HEK293T (cell line): ENCODE measurements around the gene R3HDM2.

Experiments used
- CTCF ChIA-PET: fragments of 350-600 bp; formaldehyde crosslinking; extraction: SDS; loops from one replicate; lab custom pipeline; 2021; ENCODE audit warnings: antibody characterized with exemption, inconsistent platforms; lab: Yijun Ruan, JAX
- POLR2A ChIA-PET: fragments of 350-600 bp; formaldehyde crosslinking; extraction: SDS; loops from one replicate; lab custom pipeline; 2020; ENCODE audit warnings: antibody characterized with exemption, inconsistent platforms; lab: Yijun Ruan, JAX
- DNase-seq: peaks from one replicate; pipeline ENCODE4 v3.0.0; 2012; ENCODE audit warnings: mixed read lengths; ENCODE audit errors: extremely low spot score
- ARNT ChIP-seq: fragments of 450-650 bp; IDR thresholded peaks from 2 replicates; pipeline ENCODE4 v1.6.1; 2017; ENCODE audit warnings: mild to moderate bottlenecking
- BHLHE40 ChIP-seq: fragments of 450-650 bp; IDR thresholded peaks from 2 replicates; pipeline ENCODE4 v1.6.1; 2016; ENCODE audit warnings: mild to moderate bottlenecking, moderate library complexity, borderline replicate concordance
- CTBP1 ChIP-seq: fragments of 450-650 bp; IDR thresholded peaks from 2 replicates; pipeline ENCODE4 v1.6.1; 2016; ENCODE audit warnings: borderline replicate concordance
- ELF4 ChIP-seq: fragments of 450-650 bp; IDR thresholded peaks from 2 replicates; pipeline ENCODE4 v1.6.1; 2017; ENCODE audit warnings: antibody characterized with exemption
- FOXA1 ChIP-seq: fragments of 450-650 bp; IDR thresholded peaks from 2 replicates; pipeline ENCODE4 v1.6.1; 2016; ENCODE audit warnings: mild to moderate bottlenecking
- FOXK2 ChIP-seq: fragments of 450-650 bp; IDR thresholded peaks from 2 replicates; pipeline ENCODE4 v1.6.1; 2016; ENCODE audit warnings: mild to moderate bottlenecking
- FOXM1 ChIP-seq: fragments of 450-650 bp; IDR thresholded peaks from 2 replicates; pipeline ENCODE4 v1.6.1; 2017; ENCODE audit warnings: mild to moderate bottlenecking, borderline replicate concordance
- HDGF ChIP-seq: fragments of 450-650 bp; IDR thresholded peaks from 2 replicates; pipeline ENCODE4 v1.6.1; 2017; ENCODE audit warnings: antibody characterized with exemption, borderline replicate concordance
- L3MBTL2 ChIP-seq: fragments of 450-650 bp; conservative IDR thresholded peaks from 2 replicates; pipeline ENCODE4 v1.6.1; 2016; ENCODE audit warnings: mild to moderate bottlenecking
- LEF1 ChIP-seq: fragments of 450-650 bp; IDR thresholded peaks from 2 replicates; pipeline ENCODE4 v1.6.1; 2017; ENCODE audit warnings: mild to moderate bottlenecking, borderline replicate concordance
- NFRKB ChIP-seq: fragments of 450-650 bp; IDR thresholded peaks from 2 replicates; pipeline ENCODE4 v1.6.1; 2016; ENCODE audit warnings: mild to moderate bottlenecking, moderate library complexity
- PKNOX1 ChIP-seq: fragments of 450-650 bp; IDR thresholded peaks from 2 replicates; pipeline ENCODE4 v1.6.1; 2016
- SP1 ChIP-seq: fragments of 450-650 bp; IDR thresholded peaks from 2 replicates; pipeline ENCODE4 v1.6.1; 2017
- SUZ12 ChIP-seq: fragments of 450-650 bp; IDR thresholded peaks from 2 replicates; pipeline ENCODE4 v1.6.1; 2016; ENCODE audit warnings: mild to moderate bottlenecking
- TARDBP ChIP-seq: fragments of 450-650 bp; IDR thresholded peaks from 2 replicates; pipeline ENCODE4 v1.6.1; 2016
- ZNF384 ChIP-seq: fragments of 450-650 bp; IDR thresholded peaks from 2 replicates; pipeline ENCODE4 v1.6.1; 2016

R3HDM2 gene

GRCh38 chr12:57212701-57213057 lies 218.2 kb downstream of the R3HDM2 start:
- TF ChIP-seq NFRKB (no peak), ELF4 (no peak), ARNT (no peak), BHLHE40 (no peak), FOXM1 (no peak), FOXK2 (no peak), FOXA1 (no peak), ZNF384 (no peak), SP1 (no peak)
- ChIA-PET POLR2A (no interaction called here), CTCF (interaction anchor here (0.6 to 4.7 kb wide), 4 partner anchors 14 to 240 kb away, joined by 3 to 121 read pairs (median 14); partner anchors contain the start of gene STAC3)
- DNase-seq: no peak

GRCh38 chr12:57211791-57212700 lies 218.8 kb downstream of the R3HDM2 start:
- DNase-seq: no peak
- POLR2A ChIA-PET: no interaction called here
- TF ChIP-seq CTBP1 (no peak), PKNOX1 (no peak), BHLHE40 (no peak), FOXA1 (no peak), TARDBP (no peak), SP1 (no peak), SUZ12 (no peak), FOXM1 (no peak), ZNF384 (no peak)
- CTCF ChIA-PET: interaction anchor here (4.7 kb wide), 1 partner anchor 30 kb away, joined by 121 read pairs; a partner anchor contains a TSS

DNA sequence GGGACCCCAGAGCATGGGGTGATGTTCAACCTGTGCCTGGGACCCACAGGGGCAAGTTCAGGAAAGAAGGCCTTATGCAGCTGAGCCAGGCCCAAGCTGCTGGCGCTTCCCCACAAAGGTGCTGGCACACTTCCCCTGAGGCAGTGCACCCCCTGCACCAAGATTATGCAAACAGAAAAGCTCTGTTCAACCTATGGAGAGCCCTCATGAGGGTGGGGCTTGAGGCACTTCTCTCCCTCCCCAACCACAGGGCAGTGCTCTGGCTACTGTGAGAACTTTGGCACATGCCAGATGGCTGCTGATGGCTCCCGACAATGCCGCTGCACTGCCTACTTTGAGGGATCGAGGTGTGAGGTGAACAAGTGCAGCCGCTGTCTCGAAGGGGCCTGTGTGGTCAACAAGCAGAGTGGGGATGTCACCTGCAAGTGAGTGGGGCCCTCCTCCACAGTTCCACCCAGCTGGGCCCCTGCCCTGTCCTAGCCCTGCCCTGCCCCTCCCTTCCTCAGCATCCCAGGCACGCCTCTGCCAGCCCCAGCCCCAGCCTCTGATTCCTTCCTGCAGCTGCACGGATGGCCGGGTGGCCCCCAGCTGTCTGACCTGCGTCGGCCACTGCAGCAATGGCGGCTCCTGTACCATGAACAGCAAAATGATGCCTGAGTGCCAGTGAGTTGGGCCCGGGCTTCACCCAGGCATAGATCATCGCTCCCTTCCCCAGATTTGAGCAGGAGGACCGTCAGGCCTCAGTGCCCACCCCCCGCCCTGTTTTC lies 219.7 kb downstream of the R3HDM2 start:
- TF ChIP-seq SP1: no peak
- TF ChIP-seq CTBP1: no peak
- TF ChIP-seq SUZ12: no peak
- no peak for TF ChIP-seq HDGF
- no peak for TF ChIP-seq L3MBTL2
- TF ChIP-seq FOXK2: no peak
- no peak for TF ChIP-seq NFRKB
- no peak for TF ChIP-seq TARDBP
- TF ChIP-seq ZNF384: no peak
- no peak for TF ChIP-seq ELF4
- no peak for TF ChIP-seq LEF1
- no peak for TF ChIP-seq BHLHE40
- DNase-seq: no peak
- ChIA-PET POLR2A (interaction anchor here (1.0 kb wide), 1 partner anchor 19 kb away, joined by 4 read pairs; the partner anchor contains the start of gene SHMT2), CTCF (interaction anchor here (0.8 kb wide), 1 partner anchor 33 kb away, joined by 3 read pairs; no protein-coding TSS in a partner anchor)

GRCh38 chr12:57210461-57210860 lies 220.4 kb downstream of the R3HDM2 start:
- POLR2A ChIA-PET: interaction anchor here (1.0 kb wide), 1 partner anchor 19 kb away, joined by 4 read pairs; the partner anchor contains the start of gene SHMT2
- no peak for DNase-seq
- TF ChIP-seq SP1 (no peak), FOXM1 (no peak), FOXA1 (no peak), ARNT (no peak), NFRKB (no peak), HDGF (no peak), LEF1 (no peak)
- CTCF ChIA-PET: interaction anchor here (0.8 kb wide), 1 partner anchor 33 kb away, joined by 3 read pairs; no protein-coding TSS in a partner anchor

DNA sequence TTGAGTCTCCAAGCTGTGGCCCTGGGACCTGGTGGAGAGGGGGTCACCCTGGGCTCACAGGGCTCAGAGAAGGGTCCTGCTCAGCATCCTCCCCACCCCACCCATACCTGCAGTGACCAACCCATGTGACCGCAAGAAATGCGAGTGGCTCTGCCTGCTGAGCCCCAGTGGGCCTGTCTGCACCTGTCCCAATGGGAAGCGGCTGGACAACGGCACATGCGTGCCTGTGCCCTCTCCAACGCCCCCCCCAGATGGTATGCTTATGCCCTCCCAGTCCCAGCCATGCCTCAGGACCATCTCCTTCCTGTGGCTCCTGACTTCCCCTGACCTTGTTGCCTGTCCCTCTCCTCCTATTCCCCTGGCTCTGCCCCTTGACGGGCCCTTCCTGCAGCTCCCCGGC lies 220.9 kb downstream of the R3HDM2 start:
- TF ChIP-seq CTBP1 (no peak), HDGF (no peak), SUZ12 (no peak), FOXM1 (no peak), SP1 (no peak), LEF1 (no peak), FOXK2 (no peak), FOXA1 (no peak), NFRKB (no peak), TARDBP (no peak), PKNOX1 (no peak), ARNT (no peak), BHLHE40 (no peak), ELF4 (no peak), L3MBTL2 (no peak), ZNF384 (no peak)
- ChIA-PET CTCF (interaction anchor here (0.8 kb wide), 1 partner anchor 34 kb away, joined by 3 read pairs; no protein-coding TSS in a partner anchor), POLR2A (no interaction called here)
- no peak for DNase-seq
